ENCODE measurements around the gene USP47.
"Not testable (repeated sequence)": the region's sequence is repeated elsewhere in the genome, so short reads cannot be mapped to it uniquely, and the experiment has no call there.

The USP47 gene

GRCh38 chr11:11816511-11817314, 25.1 kb upstream of the USP47 start:
- H3K27ac ChIP-seq = no peak overlapping the region
- TF ChIP-seq CTCF (conservative IDR thresholded peaks at IDR 0.05) = no peak
- TF ChIP-seq ZFX (IDR thresholded peaks at IDR 0.05) = no peak

GRCh38 chr11:11817957-11818356, 23.8 kb upstream of the USP47 start:
- H3K27ac ChIP-seq = no peak overlapping the region; the same call in 1 of the 2 replicates
- no peak for TF ChIP-seq CTCF (conservative IDR thresholded peaks at IDR 0.05)
- TF ChIP-seq ZFX (IDR thresholded peaks at IDR 0.05) = no peak

- no peak for TF ChIP-seq ZFX (IDR thresholded peaks at IDR 0.05)
- no peak for TF ChIP-seq CTCF (conservative IDR thresholded peaks at IDR 0.05)
Measured at GRCh38 chr11:11818529-11819121, 23.1 kb upstream of the USP47 start.

GRCh38 chr11:11821899-11822298, 19.9 kb upstream of the USP47 start:
- TF ChIP-seq CTCF (conservative IDR thresholded peaks at IDR 0.05) (no peak), ZFX (IDR thresholded peaks at IDR 0.05) (no peak)
- H3K27ac ChIP-seq = no peak overlapping the region

More at GRCh38 chr11:11818529-11819121, 23.1 kb upstream of the USP47 start:
- H3K27ac ChIP-seq = no peak overlapping the region

- TF ChIP-seq ZFX (IDR thresholded peaks at IDR 0.05) (no peak), CTCF (conservative IDR thresholded peaks at IDR 0.05) (no peak)
Measured at GRCh38 chr11:11822946-11823345, 18.8 kb upstream of the USP47 start.

GRCh38 chr11:11826260-11826659, 15.5 kb upstream of the USP47 start:
- H3K27ac ChIP-seq = no peak overlapping the region
- TF ChIP-seq CTCF (conservative IDR thresholded peaks at IDR 0.05) (no peak), ZFX (IDR thresholded peaks at IDR 0.05) (no peak)

More at GRCh38 chr11:11822946-11823345, 18.8 kb upstream of the USP47 start:
- H3K27ac ChIP-seq = no peak overlapping the region

- no peak overlapping the region for H3K27ac ChIP-seq
Measured at GRCh38 chr11:11827272-11827671, 14.5 kb upstream of the USP47 start.

GRCh38 chr11:11831406-11831805, 10.4 kb upstream of the USP47 start:
- not testable (repeated sequence) for H3K27ac ChIP-seq

More at GRCh38 chr11:11827272-11827671, 14.5 kb upstream of the USP47 start:
- TF ChIP-seq CTCF (conservative IDR thresholded peaks at IDR 0.05) = no peak
- no peak for TF ChIP-seq ZFX (IDR thresholded peaks at IDR 0.05)
